D721Med (cell line): ENCODE results near the gene SARDH.

Source experiments
- DNase-seq: peaks from one replicate; pipeline ENCODE4 v3.0.0; 2011; ENCODE audit warnings: low spot score; ENCODE audit not compliant: insufficient read length
- FAIRE-seq: peaks from 2 replicates; lab custom pipeline; 2011; peaks lifted over from hg19 to GRCh38; lab: Jason Lieb, UNC
- TF ChIP-seq, protein P1 (sequence below): IDR thresholded peaks from 2 replicates; pipeline ENCODE4 v1.5.1; 2012; ENCODE audit warnings: mild to moderate bottlenecking, control low read depth; ENCODE audit not compliant: insufficient read depth; ENCODE audit errors: missing control alignments

SARDH gene

DNA sequence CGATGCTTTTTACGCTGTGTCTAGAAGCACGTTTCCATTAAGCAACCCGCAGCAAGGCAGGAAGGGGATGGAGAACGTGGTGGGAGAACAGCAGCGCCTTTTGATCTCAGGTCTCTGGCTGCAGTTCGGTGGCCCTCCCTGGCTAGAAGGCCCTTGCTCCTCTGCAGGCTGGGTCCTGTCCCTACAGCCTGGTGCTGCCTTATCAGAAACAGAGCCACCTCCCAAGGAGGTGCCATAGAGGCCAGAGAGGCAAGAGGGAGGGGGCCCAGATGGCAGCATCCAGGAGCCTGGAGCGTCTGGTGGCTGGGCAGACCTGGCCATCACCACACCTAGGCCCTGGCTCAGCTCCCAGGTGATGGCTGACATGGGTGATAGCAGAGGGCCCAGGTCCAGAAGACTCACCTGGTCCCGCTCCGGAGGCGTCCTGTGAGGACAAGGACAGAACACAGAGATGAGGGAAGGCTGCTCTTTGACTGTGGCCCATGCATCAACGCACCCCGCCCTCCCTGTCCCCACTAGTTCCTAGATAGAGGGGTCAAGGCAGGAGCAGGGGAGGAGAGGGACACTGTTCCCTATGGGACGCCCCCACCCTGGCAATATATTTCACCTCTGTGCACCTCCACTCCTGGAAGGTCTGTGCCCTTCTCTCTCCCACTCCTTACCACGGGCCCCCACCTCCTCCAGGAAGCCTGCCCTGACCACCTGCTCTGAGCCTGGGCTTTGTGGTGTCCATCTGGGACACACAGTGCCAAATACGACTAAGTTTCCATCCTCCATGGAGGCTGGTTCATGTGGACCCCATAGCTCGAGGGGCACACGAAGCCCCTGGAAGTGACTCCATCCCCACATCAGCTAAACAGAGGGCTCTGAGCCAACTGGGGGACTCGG, 41.6 kb upstream of the SARDH start:
- FAIRE-seq: no peak
- DNase-seq: no peak
- TF ChIP-seq, protein P1, sequence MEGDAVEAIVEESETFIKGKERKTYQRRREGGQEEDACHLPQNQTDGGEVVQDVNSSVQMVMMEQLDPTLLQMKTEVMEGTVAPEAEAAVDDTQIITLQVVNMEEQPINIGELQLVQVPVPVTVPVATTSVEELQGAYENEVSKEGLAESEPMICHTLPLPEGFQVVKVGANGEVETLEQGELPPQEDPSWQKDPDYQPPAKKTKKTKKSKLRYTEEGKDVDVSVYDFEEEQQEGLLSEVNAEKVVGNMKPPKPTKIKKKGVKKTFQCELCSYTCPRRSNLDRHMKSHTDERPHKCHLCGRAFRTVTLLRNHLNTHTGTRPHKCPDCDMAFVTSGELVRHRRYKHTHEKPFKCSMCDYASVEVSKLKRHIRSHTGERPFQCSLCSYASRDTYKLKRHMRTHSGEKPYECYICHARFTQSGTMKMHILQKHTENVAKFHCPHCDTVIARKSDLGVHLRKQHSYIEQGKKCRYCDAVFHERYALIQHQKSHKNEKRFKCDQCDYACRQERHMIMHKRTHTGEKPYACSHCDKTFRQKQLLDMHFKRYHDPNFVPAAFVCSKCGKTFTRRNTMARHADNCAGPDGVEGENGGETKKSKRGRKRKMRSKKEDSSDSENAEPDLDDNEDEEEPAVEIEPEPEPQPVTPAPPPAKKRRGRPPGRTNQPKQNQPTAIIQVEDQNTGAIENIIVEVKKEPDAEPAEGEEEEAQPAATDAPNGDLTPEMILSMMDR: no peak

DNA sequence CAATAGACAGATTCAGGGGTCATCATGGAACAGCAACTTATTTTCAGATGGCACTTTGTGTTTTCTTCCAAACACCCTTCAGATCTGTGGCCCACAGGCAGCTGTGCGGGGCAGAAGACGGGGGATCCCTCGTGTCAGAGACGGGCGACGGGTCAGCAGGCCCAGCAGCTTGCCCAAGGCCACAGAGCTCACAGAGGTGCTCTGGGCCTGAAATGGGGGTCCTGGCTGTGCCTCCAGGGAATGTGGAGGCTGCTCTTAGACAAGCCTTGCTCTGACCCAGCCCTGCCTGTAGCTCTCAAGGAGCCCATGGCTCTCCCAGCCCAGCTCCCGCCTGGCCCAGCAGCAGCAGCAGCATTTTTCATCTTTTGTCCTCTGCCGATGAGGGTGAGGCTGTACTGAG, 40.9 kb upstream of the SARDH start:
- DNase-seq: no peak
- TF ChIP-seq, protein P1: no peak
- no peak for FAIRE-seq

- TF ChIP-seq, protein P1: no peak
- DNase-seq: no peak
- FAIRE-seq: no peak
Observed at GRCh38 chr9:133778336-133779013, 40.3 kb upstream of the SARDH start.

DNA sequence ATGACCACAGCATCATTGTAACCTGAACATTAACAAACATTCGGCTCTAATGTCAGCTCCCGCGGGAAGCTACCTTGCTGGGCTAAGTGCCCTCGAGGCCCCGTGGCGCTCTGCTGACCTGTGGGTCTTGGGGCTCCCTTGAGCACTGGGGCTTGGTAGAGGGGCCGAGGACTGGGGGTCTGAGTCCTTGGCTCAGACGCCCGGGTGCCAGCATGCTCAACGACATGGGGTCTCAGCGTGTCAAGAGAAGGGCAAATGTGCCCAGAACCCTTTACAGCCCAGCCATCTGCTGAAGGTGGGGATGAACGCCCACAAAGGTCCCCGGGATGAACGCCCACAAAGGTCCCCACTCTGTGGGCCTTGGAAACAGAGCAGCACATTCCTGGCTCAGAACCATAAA, 39.7 kb upstream of the SARDH start:
- DNase-seq (no peak), FAIRE-seq (no peak)
- TF ChIP-seq, protein P1: no peak

DNA sequence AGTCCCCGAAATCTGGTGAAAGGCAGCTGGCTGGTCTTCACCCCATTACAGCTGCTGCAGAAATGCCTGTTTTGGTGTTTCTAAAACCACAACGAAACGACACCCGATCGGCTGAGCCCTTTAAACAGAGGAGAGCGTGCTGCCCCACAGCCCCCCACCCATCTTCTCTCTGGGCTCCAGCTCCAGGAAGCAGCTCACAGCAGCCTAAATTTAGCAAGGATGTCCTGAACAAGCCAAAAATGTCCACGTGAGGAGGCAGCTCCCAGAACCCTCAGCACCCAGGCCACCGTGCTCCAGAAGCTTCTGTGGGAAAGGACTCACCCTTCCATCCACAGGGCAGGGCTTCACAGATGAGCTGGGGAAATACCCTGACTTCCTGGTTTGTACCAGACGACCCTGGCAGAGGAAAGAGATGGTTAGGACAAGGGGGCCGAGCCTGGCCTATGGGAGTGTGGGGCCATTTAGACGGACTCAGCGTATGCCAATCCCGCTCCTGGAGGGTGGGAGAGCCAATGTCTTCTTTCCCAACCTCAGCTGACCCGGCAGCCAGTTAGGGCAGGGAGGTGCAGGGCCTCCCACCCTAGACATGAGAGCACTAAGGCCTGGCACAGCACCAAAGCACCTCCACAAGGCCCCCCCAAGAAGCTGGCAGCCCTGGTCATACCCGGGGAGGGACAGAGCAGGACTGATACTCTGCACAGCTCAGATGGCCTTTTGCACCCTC, 39.1 kb upstream of the SARDH start:
- DNase-seq (no peak), FAIRE-seq (no peak)
- TF ChIP-seq, protein P1: no peak

- TF ChIP-seq, protein P1: no peak
- FAIRE-seq: no peak
- no peak for DNase-seq
Observed at GRCh38 chr9:133775951-133776905, 38.1 kb upstream of the SARDH start.
